ENCODE results near the gene STARD3.

The STARD3 gene

DNA sequence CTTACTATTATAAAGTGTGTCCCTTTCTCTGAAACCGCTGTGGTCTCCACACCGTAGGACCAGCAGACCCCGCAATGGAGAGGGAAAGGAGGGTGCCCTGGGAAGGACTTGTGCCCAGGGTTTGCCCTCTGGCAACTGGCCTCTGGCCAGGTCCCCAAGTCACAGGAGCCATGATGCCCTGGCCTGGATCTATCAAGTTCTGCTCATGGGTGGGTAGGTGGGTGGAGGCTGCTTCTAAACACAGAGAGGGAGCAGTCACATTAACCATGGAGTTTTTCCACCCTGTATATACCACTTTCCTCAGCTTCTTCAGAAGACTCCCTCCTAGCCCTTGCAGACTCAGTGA, 19.9 kb upstream of the STARD3 start:
- Histone ChIP-seq H3K9ac (ENCODE audit: low read length) (no peak overlapping the region), H3K4me1 (ENCODE audit: insufficient read depth, low read length) (peaks cover 7% of the 10 kb centered on the region), H3K27me3 (ENCODE audit: control insufficient read depth in 1 of 2, insufficient read depth in 2 of 2, low read length in 2 of 2) (peaks cover 0 to 24% of the 10 kb centered on the region in 2 donors), H3K9me3 (ENCODE audit: low read length) (no peaks in the 10 kb centered on the region), H3K27ac (ENCODE audit: low read depth, low read length) (no peak overlapping the region), H3K36me3 (ENCODE audit: insufficient read depth, low read length) (no peaks in the 10 kb centered on the region), H3K4me3 (ENCODE audit: low read depth in 1 of 2, low read length in 2 of 2) (peak overlapping the region; percentile 27 to 32)

DNA sequence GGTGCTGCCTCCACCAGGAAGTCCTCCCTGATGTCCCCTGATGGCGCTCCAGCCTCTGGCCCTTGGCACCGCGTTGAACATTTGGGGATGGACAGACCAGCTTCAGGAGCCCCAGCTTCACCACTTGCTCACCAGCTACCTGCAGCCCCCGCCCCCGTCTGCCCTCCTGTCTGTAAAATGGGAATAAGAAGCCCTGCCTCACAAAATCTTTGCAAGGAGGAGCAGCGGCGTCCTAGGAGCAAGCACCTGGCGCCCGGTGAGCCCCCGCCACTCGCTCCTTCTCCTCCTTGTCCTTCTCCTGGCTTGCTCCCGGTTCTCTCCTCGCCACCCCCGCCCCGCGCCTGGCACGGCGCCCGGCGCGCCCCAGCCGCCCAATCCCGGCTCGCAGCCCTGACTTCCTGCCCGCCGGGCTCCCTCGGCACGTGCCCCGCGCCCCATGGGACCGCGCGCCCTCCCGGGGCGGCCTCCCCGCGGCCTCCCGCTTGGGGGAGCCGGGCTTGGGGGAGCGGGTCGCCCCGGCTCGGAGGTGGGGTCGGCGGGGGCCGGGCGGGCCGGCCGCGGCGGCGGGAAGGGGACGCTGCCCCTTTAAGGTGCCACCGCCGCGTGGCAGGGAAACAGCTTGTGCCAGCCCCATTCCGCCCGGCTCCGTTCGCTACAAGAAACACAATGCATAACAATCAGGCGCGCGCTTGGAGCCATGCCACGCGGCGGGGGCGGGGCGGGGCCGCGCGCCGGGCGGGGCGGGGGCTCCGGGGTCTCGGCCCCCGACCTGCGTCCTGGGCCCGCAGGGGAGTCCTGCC, 19.3 kb upstream of the STARD3 start:
- Histone ChIP-seq H3K9me3 (ENCODE audit: low read length) (no peaks in the 10 kb centered on the region), H3K4me3 (ENCODE audit: low read depth in 1 of 2, low read length in 2 of 2) (peak overlapping the region; percentile 54 to 56), H3K36me3 (ENCODE audit: insufficient read depth, low read length) (no peaks in the 10 kb centered on the region), H3K27ac (ENCODE audit: low read depth, low read length) (peak overlapping the region; percentile 61), H3K9ac (ENCODE audit: low read length) (no peak overlapping the region), H3K4me1 (ENCODE audit: insufficient read depth, low read length) (peaks cover 7% of the 10 kb centered on the region), H3K27me3 (ENCODE audit: control insufficient read depth in 1 of 2, insufficient read depth in 2 of 2, low read length in 2 of 2) (peaks cover 0 to 18% of the 10 kb centered on the region in 2 donors)

DNA sequence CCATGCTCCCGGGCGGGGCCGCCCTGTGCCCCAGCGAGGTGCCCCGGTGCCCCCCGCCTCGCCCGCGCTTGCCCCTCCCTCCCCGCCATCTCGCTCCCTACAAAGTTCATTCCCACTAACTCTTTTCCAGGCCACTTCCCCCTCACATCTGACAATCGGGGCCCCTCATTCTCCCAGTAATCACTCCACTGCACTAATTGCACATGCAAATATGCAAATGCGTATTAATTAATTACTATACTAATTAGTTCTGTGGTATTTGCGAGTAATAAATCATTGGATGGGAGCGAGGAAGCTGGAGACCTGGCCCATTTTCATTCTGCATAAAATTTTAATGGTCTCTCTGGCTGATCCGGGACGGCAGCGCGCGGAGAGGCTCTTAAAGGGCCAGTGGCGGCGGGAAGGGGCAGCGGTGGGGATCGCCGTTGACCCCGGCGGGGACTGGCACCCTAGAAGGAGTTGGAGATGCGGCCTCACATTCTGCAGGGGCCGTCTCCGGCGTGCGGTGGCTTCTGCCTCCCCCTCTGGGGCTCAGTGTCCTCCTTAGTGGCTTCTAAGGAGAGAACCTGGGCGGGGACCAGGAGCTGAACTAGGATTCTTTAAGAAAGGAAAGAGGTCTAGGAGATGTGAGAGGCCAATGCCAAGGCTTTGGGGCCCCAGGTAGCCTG, 18.6 kb upstream of the STARD3 start:
- Histone ChIP-seq H3K4me3 (ENCODE audit: low read depth in 1 of 2, low read length in 2 of 2) (peak overlapping the region; percentile 54 to 56), H3K27ac (ENCODE audit: low read depth, low read length) (peak overlapping the region; percentile 61), H3K36me3 (ENCODE audit: insufficient read depth, low read length) (no peaks in the 10 kb centered on the region), H3K9me3 (ENCODE audit: low read length) (no peaks in the 10 kb centered on the region), H3K4me1 (ENCODE audit: insufficient read depth, low read length) (peaks cover 7% of the 10 kb centered on the region), H3K27me3 (ENCODE audit: control insufficient read depth in 1 of 2, insufficient read depth in 2 of 2, low read length in 2 of 2) (peaks cover 0 to 12% of the 10 kb centered on the region in 2 donors), H3K9ac (ENCODE audit: low read length) (no peak overlapping the region)

DNA sequence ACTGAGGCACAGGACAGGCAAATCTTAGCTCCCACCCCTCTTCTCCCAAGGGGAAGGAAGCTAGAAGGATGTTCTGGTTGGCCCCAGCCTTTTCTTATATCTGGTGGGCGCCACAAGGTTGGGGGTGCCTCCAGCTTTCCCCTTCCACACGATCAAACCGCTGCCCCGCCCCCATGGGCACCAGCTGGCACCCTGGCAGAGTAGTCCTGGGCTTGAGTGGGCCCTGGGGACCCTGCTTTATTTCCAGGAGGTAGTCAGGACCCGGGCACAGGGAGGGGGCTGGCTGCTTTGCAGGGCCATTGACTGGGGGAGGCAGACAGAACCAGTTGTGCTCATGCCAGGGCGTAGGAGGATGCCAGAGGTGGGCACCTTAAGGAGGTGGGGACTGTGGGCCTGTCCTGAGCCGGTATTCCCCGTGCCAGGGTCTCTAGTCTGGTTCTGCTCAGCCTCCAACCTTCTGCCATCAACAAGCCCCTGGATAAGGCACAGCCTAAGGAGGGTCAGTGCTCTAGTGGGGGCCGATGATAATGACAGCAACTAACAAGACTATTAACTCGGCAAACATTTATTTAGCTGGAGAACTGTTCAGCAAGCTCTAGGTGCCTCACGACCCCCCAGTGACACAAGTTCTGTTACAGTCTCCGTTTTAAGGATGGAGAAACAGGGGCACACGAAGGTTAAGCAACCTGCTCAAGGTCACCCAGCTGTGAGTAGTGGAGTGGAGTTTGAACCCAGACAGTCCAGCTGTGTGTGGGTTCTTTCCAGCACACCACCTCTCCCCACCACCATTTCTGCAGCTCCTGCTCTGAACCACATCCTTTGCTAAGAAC, 17.8 kb upstream of the STARD3 start:
- H3K4me3 ChIP-seq (ENCODE audit: low read depth in 1 of 2, low read length in 2 of 2): no peak overlapping the region
- H3K27ac ChIP-seq (ENCODE audit: low read depth, low read length): no peak overlapping the region
- H3K9ac ChIP-seq (ENCODE audit: low read length): no peak overlapping the region

DNA sequence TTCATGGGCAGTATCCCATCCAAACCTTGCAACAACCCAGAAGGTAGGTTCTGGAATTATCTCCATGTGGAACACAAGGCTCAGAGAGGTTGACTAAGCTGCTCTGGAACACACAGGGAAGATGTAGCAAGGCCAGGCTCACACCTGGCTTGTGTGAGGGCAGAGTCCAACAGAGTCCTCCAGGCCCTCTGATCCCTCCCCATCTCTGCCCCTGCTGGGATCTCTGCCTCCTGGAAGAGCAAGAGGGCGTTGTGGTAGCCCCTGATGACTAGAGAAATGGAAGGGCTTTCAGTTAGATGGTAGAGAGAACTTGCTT, 17.2 kb upstream of the STARD3 start:
- H3K4me3 ChIP-seq (ENCODE audit: low read depth in 1 of 2, low read length in 2 of 2): no peak overlapping the region
- no peak overlapping the region for H3K9ac ChIP-seq (ENCODE audit: low read length)
- no peaks in the 10 kb centered on the region for H3K36me3 ChIP-seq (ENCODE audit: insufficient read depth, low read length)
- no peaks in the 10 kb centered on the region for H3K9me3 ChIP-seq (ENCODE audit: low read length)
- no peak overlapping the region for H3K27ac ChIP-seq (ENCODE audit: low read depth, low read length)
- H3K27me3 ChIP-seq (ENCODE audit: control insufficient read depth in 1 of 2, insufficient read depth in 2 of 2, low read length in 2 of 2): peaks cover 3 to 14% of the 10 kb centered on the region in 2 donors
- H3K4me1 ChIP-seq (ENCODE audit: insufficient read depth, low read length): peaks cover 7% of the 10 kb centered on the region

More for the DNA sequence above, 17.8 kb upstream of the STARD3 start:
- H3K4me1 ChIP-seq (ENCODE audit: insufficient read depth, low read length): peaks cover 7% of the 10 kb centered on the region
- peaks cover 0 to 8% of the 10 kb centered on the region in 2 donors for H3K27me3 ChIP-seq (ENCODE audit: control insufficient read depth in 1 of 2, insufficient read depth in 2 of 2, low read length in 2 of 2)
- H3K9me3 ChIP-seq (ENCODE audit: low read length): no peaks in the 10 kb centered on the region
- H3K36me3 ChIP-seq (ENCODE audit: insufficient read depth, low read length): no peaks in the 10 kb centered on the region

DNA sequence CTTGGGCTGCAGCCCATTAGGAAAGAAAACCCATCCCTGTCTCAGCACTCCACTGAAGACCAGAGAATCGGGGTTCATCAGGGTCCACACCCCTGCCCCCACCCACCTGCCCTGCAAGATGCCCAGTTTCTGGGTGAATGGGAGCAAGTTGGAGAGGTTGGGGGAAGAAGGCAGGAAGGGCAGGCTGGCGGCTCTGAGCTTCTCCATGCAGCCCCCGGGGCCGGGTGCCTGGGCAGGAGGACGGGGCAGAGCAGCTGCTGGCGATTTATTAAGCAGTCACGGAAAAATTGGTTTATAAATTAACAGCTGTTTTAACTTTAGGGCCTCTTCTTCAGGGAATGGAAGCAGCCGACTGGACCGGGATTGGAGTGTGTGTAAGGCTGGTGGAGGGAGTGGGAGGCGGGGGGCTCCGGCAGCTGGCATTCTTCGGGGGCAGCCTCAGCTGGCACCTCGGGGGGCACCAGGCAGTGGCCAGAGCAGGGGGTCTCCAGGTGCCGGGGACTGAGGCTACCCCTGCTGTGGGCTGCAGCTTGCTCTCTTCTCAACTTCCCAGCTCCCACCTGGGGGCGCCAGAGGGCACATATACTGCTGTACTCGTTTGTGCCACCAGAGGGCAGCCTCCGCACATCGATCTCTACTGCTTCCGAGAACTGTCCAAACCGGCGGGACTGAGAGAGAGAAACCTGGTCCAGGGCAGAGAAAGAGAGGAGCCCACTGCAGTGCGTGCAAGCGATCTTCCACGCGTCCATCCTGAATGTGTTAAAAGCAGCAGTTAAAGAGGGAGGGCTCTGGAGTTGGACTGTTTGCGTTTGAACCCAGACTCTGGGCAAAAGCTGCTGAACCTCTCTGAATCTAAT, 15.2 kb upstream of the STARD3 start:
- Histone ChIP-seq H3K27me3 (ENCODE audit: control insufficient read depth in 1 of 2, insufficient read depth in 2 of 2, low read length in 2 of 2) (peaks cover 18 to 30% of the 10 kb centered on the region in 2 donors), H3K4me1 (ENCODE audit: insufficient read depth, low read length) (peaks cover 7% of the 10 kb centered on the region), H3K9me3 (ENCODE audit: low read length) (no peaks in the 10 kb centered on the region), H3K27ac (ENCODE audit: low read depth, low read length) (no peak overlapping the region), H3K4me3 (ENCODE audit: low read depth in 1 of 2, low read length in 2 of 2) (peak overlapping the region in 1 of 2 donors; percentile 12), H3K36me3 (ENCODE audit: insufficient read depth, low read length) (no peaks in the 10 kb centered on the region), H3K9ac (ENCODE audit: low read length) (no peak overlapping the region)

DNA sequence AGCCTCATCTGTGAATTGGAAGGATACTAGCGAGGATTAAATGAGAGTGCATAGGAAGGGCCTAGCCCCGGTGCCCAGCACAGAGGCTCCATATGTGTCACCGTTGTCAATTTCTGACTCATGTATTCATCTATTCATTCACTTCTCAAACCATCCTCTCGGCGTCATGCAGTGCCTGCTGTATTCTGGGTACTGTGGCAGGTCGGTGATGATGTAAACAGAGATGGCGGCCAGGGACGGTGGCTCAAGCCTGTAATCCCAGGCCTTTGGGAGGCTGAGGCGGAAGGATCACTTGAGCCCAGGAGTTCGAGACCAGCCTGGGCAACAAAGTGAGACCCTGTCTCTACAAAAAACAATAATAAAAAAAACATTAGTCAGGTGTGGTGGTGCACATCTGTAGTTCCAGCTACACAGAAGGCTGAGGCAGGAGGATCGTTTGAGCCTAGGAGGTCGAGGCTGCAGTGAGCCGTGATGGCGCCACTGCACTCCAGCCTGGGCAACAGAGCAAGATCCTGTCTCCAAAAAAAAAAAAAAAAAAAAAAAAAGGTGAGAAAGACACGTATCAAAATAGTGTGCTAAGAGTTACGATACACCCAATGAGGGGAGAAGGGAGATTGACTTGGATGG, 14.5 kb upstream of the STARD3 start:
- peaks cover 7% of the 10 kb centered on the region for H3K4me1 ChIP-seq (ENCODE audit: insufficient read depth, low read length)
- peaks cover 21 to 30% of the 10 kb centered on the region in 2 donors for H3K27me3 ChIP-seq (ENCODE audit: control insufficient read depth in 1 of 2, insufficient read depth in 2 of 2, low read length in 2 of 2)
- no peaks in the 10 kb centered on the region for H3K9me3 ChIP-seq (ENCODE audit: low read length)
- no peak overlapping the region for H3K27ac ChIP-seq (ENCODE audit: low read depth, low read length)
- H3K36me3 ChIP-seq (ENCODE audit: insufficient read depth, low read length): no peaks in the 10 kb centered on the region
- H3K4me3 ChIP-seq (ENCODE audit: low read depth in 1 of 2, low read length in 2 of 2): peak overlapping the region in 1 of 2 donors; percentile 12
- no peak overlapping the region for H3K9ac ChIP-seq (ENCODE audit: low read length)

DNA sequence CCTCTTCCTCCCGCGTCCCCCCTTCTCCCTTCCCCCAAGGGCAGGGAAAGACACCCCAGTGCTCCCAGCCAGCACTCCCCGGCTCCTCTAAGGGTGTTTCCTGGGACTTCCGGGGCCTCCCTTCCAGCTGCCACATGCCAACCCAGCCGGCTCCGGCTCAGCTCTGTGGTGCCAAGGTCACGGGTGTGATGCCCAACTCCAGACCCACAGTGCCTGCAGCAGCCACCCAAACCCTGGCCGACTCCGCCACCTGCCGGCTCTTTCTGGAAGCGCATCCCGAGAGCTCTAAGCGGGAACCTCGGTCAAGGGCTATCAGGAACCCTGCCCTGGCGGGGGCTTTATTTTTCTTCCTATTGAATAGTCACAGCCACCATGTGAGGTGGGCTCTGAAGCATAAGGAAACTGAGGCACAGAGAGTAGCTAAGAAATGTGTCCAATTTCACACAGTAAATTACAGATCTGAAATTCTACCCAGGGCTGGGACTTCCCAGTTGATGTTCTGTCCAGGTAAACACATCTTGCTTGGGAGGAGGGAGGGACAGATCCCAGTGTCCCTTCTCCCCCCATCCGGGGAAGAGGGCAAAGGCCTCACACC, 13.5 kb upstream of the STARD3 start:
- Histone ChIP-seq H3K9me3 (ENCODE audit: low read length) (no peaks in the 10 kb centered on the region), H3K27me3 (ENCODE audit: control insufficient read depth in 1 of 2, insufficient read depth in 2 of 2, low read length in 2 of 2) (peaks cover 22 to 38% of the 10 kb centered on the region in 2 donors), H3K36me3 (ENCODE audit: insufficient read depth, low read length) (no peaks in the 10 kb centered on the region), H3K4me3 (ENCODE audit: low read depth in 1 of 2, low read length in 2 of 2) (no peak overlapping the region), H3K9ac (ENCODE audit: low read length) (no peak overlapping the region), H3K4me1 (ENCODE audit: insufficient read depth, low read length) (peaks cover 4% of the 10 kb centered on the region), H3K27ac (ENCODE audit: low read depth, low read length) (no peak overlapping the region)

DNA sequence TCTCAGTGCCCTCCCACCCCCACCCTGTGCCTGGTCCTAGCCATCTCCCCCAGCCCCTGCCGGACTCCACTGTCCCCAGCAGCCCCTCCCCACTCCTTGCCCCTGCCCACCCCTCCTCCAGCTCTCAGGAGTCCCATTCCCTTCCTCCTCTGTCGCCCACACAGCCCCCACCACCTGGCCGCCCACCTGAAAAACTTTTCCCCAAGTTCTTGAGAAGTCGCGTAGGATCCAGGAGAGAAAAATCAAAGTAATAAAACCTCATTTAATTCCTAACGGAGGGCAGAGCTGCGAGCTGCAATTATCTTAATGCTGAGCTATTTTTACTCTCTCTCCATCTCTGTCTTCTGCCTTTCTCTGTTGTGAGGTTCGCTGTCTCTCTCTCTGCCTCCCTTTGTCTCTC, 12.6 kb upstream of the STARD3 start:
- H3K4me3 ChIP-seq (ENCODE audit: low read depth in 1 of 2, low read length in 2 of 2): no peak overlapping the region
- no peak overlapping the region for H3K9ac ChIP-seq (ENCODE audit: low read length)
- H3K27me3 ChIP-seq (ENCODE audit: control insufficient read depth in 1 of 2, insufficient read depth in 2 of 2, low read length in 2 of 2): peaks cover 25 to 38% of the 10 kb centered on the region in 2 donors
- no peak overlapping the region for H3K27ac ChIP-seq (ENCODE audit: low read depth, low read length)
- H3K9me3 ChIP-seq (ENCODE audit: low read length): no peaks in the 10 kb centered on the region
- no peaks in the 10 kb centered on the region for H3K36me3 ChIP-seq (ENCODE audit: insufficient read depth, low read length)
- no peaks in the 10 kb centered on the region for H3K4me1 ChIP-seq (ENCODE audit: insufficient read depth, low read length)

DNA sequence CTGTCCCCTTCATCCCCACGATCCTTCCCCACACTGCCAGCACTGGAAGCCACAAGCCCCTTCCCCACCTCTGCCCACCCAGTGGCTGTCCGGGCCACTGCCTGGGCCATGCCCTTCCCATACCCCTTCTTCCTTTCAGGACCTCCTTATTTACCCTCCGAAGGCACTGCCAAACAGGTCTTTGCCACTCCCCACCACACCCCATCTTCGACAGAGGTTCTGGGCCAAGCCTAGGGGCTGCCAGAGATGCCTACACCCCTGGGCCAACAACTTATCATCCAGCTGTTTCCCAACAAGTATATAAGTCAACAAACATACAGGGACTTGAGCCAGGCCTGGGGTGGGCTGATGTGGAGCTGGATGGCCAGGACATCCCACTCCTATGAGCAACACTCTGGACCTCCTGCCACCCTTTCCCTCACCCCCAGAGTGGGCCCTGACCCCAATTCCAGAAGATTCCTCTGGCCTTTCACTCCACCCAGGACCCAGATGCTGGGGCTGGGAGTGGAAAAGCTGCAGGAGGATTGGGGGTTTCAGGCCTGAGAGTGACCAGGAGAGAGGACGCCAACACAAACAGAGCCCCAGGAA, 11.7 kb upstream of the STARD3 start:
- Histone ChIP-seq H3K27ac (ENCODE audit: low read depth, low read length) (no peak overlapping the region), H3K9ac (ENCODE audit: low read length) (no peak overlapping the region), H3K4me1 (ENCODE audit: insufficient read depth, low read length) (no peaks in the 10 kb centered on the region), H3K27me3 (ENCODE audit: control insufficient read depth in 1 of 2, insufficient read depth in 2 of 2, low read length in 2 of 2) (peaks cover 25 to 48% of the 10 kb centered on the region in 2 donors), H3K4me3 (ENCODE audit: low read depth in 1 of 2, low read length in 2 of 2) (no peak overlapping the region), H3K9me3 (ENCODE audit: low read length) (no peaks in the 10 kb centered on the region), H3K36me3 (ENCODE audit: insufficient read depth, low read length) (no peaks in the 10 kb centered on the region)
